ENCODE data around the gene GSE1.

- TF ChIP-seq POLR2A (IDR thresholded peaks at IDR 0.05), result no peak
- no peak for TF ChIP-seq CTCF (IDR thresholded peaks at IDR 0.05)
Measured at GRCh38 chr16:85662976-85663830, 50.1 kb downstream of the GSE1 start.

Data from testis (tissue), 2 donors.